MCF 10A (cell line): Measurements from ENCODE around the gene BRD7. TPM values are rescaled to one million over a fixed set of nuclear protein-coding genes. Genes with fewer than 3 reads are reported as not detected.
A peak's percentile ranks its signal among the peaks of the same experiment; 100 is the strongest.

Experiments
- BruUV-seq: library from RNA; stranded (reverse); fragments of 400-500 nt; replicated peaks from 2 replicates; lab custom pipeline; 2021; lab: Mats Ljungman, UMichigan
- CTCF ChIA-PET: fragments of 300-600 bp; sonication (Branson Sonifier 250); formaldehyde crosslinking; extraction: SDS; loops from one replicate; lab custom pipeline; 2021; ENCODE audit warnings: antibody characterized with exemption, inconsistent platforms; lab: Yijun Ruan, JAX
- POLR2A ChIA-PET: fragments of 300-600, 350-650 bp; sonication (Branson Sonifier 250); formaldehyde crosslinking; extraction: SDS; loops from one replicate; lab custom pipeline; 2020; ENCODE audit warnings: antibody characterized with exemption, inconsistent platforms; lab: Yijun Ruan, JAX
- DNase-seq: peaks from one replicate; pipeline ENCODE4 v3.0.0-alpha.2; 2018; ENCODE audit not compliant: unreplicated experiment
- H3K27ac Mint-ChIP-seq: one replicate; pipeline ENCODE4 v1.8.0; 2022; ENCODE audit warnings: mild to moderate bottlenecking, low read depth, mixed read lengths; ENCODE audit not compliant: unreplicated experiment
- H3K27me3 Mint-ChIP-seq: one replicate; pipeline ENCODE4 v1.8.0; 2022; ENCODE audit warnings: mixed read lengths; ENCODE audit not compliant: insufficient read depth, unreplicated experiment
- H3K36me3 Mint-ChIP-seq: one replicate; pipeline ENCODE4 v1.8.0; 2022; ENCODE audit warnings: mild to moderate bottlenecking, moderate library complexity, mixed read lengths; ENCODE audit not compliant: insufficient read depth, unreplicated experiment
- H3K4me1 Mint-ChIP-seq: one replicate; pipeline ENCODE4 v1.8.0; 2022; ENCODE audit warnings: mixed read lengths; ENCODE audit not compliant: insufficient read depth, unreplicated experiment
- H3K4me3 Mint-ChIP-seq: one replicate; pipeline ENCODE4 v1.8.0; 2022; ENCODE audit warnings: mild to moderate bottlenecking, moderate library complexity, mixed read lengths; ENCODE audit not compliant: unreplicated experiment
- H3K9me3 Mint-ChIP-seq: one replicate; pipeline ENCODE4 v1.8.0; 2022; ENCODE audit warnings: mixed read lengths; ENCODE audit not compliant: unreplicated experiment
- CTCF ChIP-seq: fragments of 200-600 bp; IDR thresholded peaks from one replicate; pipeline ENCODE4 v1.8.0; 2022; ENCODE audit warnings: antibody characterized with exemption, mild to moderate bottlenecking; ENCODE audit not compliant: unreplicated experiment
- intact Hi-C: fragments of 100-400 bp; cut with micrococcal nuclease; formaldehyde crosslinking; loops from 2 replicates; pipeline ENCODE4 v1.14.1; 2022
- total RNA-seq: library from RNA; stranded (reverse); gene quantifications from 2 replicates; pipeline ENCODE4 v1.2.3, GENCODE V29; 2022

BRD7 gene
- total RNA-seq, 1 experiment from 2014 or later, result 75.9 TPM

GRCh38 chr16:50310308-50311133, 58.3 kb downstream of the BRD7 start:
- Mint-ChIP-seq H3K9me3 (no peaks in the 10 kb centered on the region), H3K27ac (peak overlapping the region; percentile 36), H3K27me3 (no peaks in the 10 kb centered on the region), H3K4me3 (no peak overlapping the region), H3K36me3 (peaks cover 23% of the 10 kb centered on the region), H3K4me1 (peaks cover 7% of the 10 kb centered on the region)
- ChIA-PET CTCF (interaction anchor here (1.0 to 1.1 kb wide), 2 partner anchors 20 to 97 kb away, joined by 4 read pairs; no protein-coding TSS in a partner anchor), POLR2A (interaction anchor here (0.6 kb wide), 1 partner anchor 149 kb away, joined by 3 read pairs; no protein-coding TSS in a partner anchor)
- intact Hi-C loops, result no loop called here
- DNase-seq, result no peak
- BruUV-seq, result no TSS peak
- no peak for TF ChIP-seq CTCF

GRCh38 chr16:50309527-50310307, 59.1 kb downstream of the BRD7 start:
- BruUV-seq, result no TSS peak
- H3K27me3 Mint-ChIP-seq, result no peaks in the 10 kb centered on the region
- H3K4me1 Mint-ChIP-seq, result peaks cover 7% of the 10 kb centered on the region
- POLR2A ChIA-PET, result no interaction called here
- intact Hi-C loops, result no loop called here
- H3K4me3 Mint-ChIP-seq, result no peak overlapping the region
- TF ChIP-seq CTCF, result no peak
- peak; percentile 17 for DNase-seq
- H3K27ac Mint-ChIP-seq, result peak overlapping the region; percentile 36
- H3K36me3 Mint-ChIP-seq, result peaks cover 19% of the 10 kb centered on the region
- CTCF ChIA-PET, result interaction anchor here (0.6 to 1.1 kb wide), 3 partner anchors 18 to 872 kb away, joined by 3 to 4 read pairs (median 3); no protein-coding TSS in a partner anchor
- no peaks in the 10 kb centered on the region for H3K9me3 Mint-ChIP-seq

- ChIA-PET POLR2A (no interaction called here), CTCF (interaction anchor here (0.6 to 1.1 kb wide), 4 partner anchors 12 to 871 kb away, joined by 3 to 4 read pairs (median 3); no protein-coding TSS in a partner anchor)
- Mint-ChIP-seq H3K36me3 (peaks cover 19% of the 10 kb centered on the region), H3K27me3 (no peaks in the 10 kb centered on the region), H3K27ac (no peak overlapping the region), H3K9me3 (no peaks in the 10 kb centered on the region), H3K4me1 (peaks cover 7% of the 10 kb centered on the region), H3K4me3 (no peak overlapping the region)
- DNase-seq, result no peak
- intact Hi-C loops, result no loop called here
- no TSS peak for BruUV-seq
- no peak for TF ChIP-seq CTCF
These were observed 59.6 kb downstream of the BRD7 start for GRCh38 chr16:50309156-50309526.
